A673 (cell line): ENCODE measurements around the gene FKBP2.

Source experiments
- CTCF ChIP-seq: fragments of 300-800, 200-600 bp; sonication (generic); conservative IDR thresholded peaks from 2 replicates; pipeline ENCODE4 v1.5.1; 2017; ENCODE audit warnings: low read depth, mild to moderate bottlenecking, antibody characterized with exemption, low read length, moderate library complexity, mixed read lengths
- EZH2 ChIP-seq: fragments of 200-600 bp; sonication (generic); IDR thresholded peaks from 2 replicates; pipeline ENCODE4 v1.6.1; 2017; ENCODE audit warnings: borderline replicate concordance, low read depth, mild to moderate bottlenecking, mixed read lengths, antibody characterized with exemption, low read length; ENCODE audit not compliant: poor library complexity, severe bottlenecking

GRCh38 chr11:64219755-64220154 lies 21.1 kb upstream of the FKBP2 start:
- TF ChIP-seq CTCF (no peak), EZH2 (no peak)
